Uterus (tissue), 4 donors: ENCODE data around the gene ANAPC16. TPM values are rescaled to one million over a fixed set of nuclear protein-coding genes. Genes with fewer than 3 reads are reported as not detected.

Experiments used
- DNase-seq, 2 donors: peaks; one replicate each; pipeline ENCODE4 v3.0.0-alpha.2; 2019 to 2020
- H3K27ac ChIP-seq, 2 donors: fragments of 200-600 bp; sonication (generic); 1 replicate in 1 of 2; 2 replicates in 1 of 2; pipeline ENCODE4 v1.5.1; 2016 to 2018
- H3K27me3 ChIP-seq, 2 donors: fragments of 200-600 bp; sonication (generic); one replicate each; pipeline ENCODE4 v1.5.1; 2018 to 2019; ENCODE audit warnings: control low read depth in 1 of 2
- H3K36me3 ChIP-seq, 2 donors: fragments of 200-600 bp; sonication (generic); one replicate each; pipeline ENCODE4 v1.5.1; 2019; ENCODE audit warnings: control low read depth in 1 of 2
- H3K4me1 ChIP-seq, 2 donors: fragments of 200-600 bp; sonication (generic); one replicate each; pipeline ENCODE4 v1.5.1; 2018 to 2019; ENCODE audit warnings: control low read depth in 1 of 2
- H3K4me3 ChIP-seq, 2 donors: fragments of 200-600 bp; sonication (generic); 1 replicate in 1 of 2; 2 replicates in 1 of 2; pipeline ENCODE4 v1.5.1; 2018 to 2019; ENCODE audit warnings: mild to moderate bottlenecking in 1 of 2
- H3K9me3 ChIP-seq, 2 donors: fragments of 200-600 bp; sonication (generic); one replicate each; pipeline ENCODE4 v1.5.1; 2019; ENCODE audit warnings: control low read depth in 1 of 2
- POLR2A ChIP-seq, 2 donors: fragments of 450-650 bp; IDR thresholded peaks; one replicate each; pipeline ENCODE4 v1.6.1; 2016; ENCODE audit warnings: antibody characterized with exemption in 2 of 2, mild to moderate bottlenecking in 1 of 2, moderate library complexity in 1 of 2
- intact Hi-C: fragments of 100-400 bp; cut with DNase I; formaldehyde crosslinking; loops from one replicate; pipeline ENCODE4 v1.15.1; 2023; ENCODE audit warnings: low total_unique reads
- total RNA-seq, 4 donors: library from RNA; depleted of rRNA in 3 of 4; stranded (reverse); fragments of >200 nt in 3 of 4; gene quantifications; one replicate each; pipeline versions ENCODE4 v1.1.0 to v1.2.4, GENCODE V29; 2014 to 2023
- TF ChIP-seq, protein P1 (sequence below), 4 experiments: fragments of 200-600 bp in 2 of 4; fragments of 450-650 bp in 2 of 4; sonication (generic) in 2 of 4; IDR thresholded peaks; one replicate each; pipeline ENCODE4 v1.5.1; 2016 to 2019; ENCODE audit warnings: antibody characterized with exemption in 4 of 4, mild to moderate bottlenecking in 2 of 4, moderate library complexity in 1 of 4
- donor health status: DM: yes; HTN: yes; CAD: no.

The ANAPC16 gene
- total RNA-seq, 4 donors from 2014 or later = 83.8 to 144 (median 101) TPM

DNA sequence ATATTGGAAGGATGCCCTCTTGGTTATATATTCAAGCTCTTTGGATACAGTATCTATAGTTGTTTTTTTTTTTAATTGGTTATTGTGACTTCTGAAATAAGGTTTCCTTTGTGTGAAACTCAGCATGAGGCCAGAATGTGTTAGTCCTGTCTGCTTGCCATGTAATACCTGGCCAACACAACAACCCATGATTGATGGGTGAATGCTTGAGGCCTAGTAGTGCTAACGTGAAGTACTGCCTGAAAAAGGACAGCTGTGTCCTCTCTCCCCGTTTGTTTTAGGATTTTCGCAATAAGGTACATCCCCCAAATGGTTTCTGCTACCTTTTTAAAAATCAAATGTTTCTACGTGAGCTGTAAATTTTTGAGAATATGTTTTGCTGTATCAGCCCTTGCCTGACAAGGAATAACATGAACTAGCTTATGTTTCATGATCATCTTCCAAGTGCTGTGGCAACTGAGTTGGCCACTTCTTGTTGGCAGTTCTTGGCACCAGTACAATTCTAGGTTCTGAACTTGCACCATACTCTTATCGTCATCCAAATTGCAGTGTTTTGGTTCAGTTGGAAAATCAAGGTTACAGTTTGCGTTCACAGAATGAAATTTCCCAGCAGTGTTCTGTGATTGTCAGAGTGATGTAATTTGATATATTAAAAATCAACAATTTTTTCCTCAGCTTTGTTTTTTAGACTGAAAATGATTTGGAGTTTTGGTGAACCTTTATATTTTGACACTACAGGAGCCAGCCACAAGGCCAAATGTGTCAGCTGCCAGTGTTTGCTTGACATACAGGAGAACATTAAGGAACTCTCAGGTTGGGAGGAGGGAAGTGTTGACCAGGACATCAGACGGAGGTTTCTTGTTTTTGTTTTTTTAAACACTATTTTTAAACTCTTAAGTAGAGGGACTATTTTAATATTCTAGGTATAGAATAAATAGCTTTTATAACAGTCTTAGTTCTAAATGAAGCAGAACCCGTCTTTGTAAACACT, 13.7 kb downstream of the ANAPC16 start:
- DNase-seq = no peak

DNA sequence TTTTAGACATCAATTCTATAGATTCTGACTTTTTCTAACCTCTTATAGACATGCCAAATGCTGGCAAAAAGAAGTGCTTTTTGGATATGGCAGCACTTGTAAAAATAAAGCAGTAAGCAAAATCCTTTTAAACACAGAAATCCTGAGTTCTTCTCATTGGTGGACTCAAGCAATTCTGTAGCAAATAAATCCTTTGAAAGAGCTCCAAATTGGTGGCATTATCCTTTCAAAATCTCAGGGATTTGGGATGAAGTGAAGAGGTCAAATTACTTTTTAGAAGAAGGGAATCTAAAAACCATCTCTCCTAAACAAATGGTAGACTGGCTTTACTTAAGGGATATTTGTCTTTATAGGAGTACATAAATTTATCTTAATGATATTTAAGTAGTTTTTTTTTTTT, 17.8 kb downstream of the ANAPC16 start:
- H3K4me3 ChIP-seq = no peak overlapping the region
- peaks cover 0 to 6% of the 10 kb centered on the region in 2 donors for H3K4me1 ChIP-seq
- no peak for DNase-seq
- H3K27ac ChIP-seq = no peak overlapping the region
- intact Hi-C loops = no loop called here
- H3K36me3 ChIP-seq = no peaks in the 10 kb centered on the region
- no peaks in the 10 kb centered on the region for H3K27me3 ChIP-seq
- H3K9me3 ChIP-seq = no peaks in the 10 kb centered on the region
- TF ChIP-seq POLR2A (IDR thresholded peaks at IDR 0.05) = no peak
- TF ChIP-seq, protein P1, sequence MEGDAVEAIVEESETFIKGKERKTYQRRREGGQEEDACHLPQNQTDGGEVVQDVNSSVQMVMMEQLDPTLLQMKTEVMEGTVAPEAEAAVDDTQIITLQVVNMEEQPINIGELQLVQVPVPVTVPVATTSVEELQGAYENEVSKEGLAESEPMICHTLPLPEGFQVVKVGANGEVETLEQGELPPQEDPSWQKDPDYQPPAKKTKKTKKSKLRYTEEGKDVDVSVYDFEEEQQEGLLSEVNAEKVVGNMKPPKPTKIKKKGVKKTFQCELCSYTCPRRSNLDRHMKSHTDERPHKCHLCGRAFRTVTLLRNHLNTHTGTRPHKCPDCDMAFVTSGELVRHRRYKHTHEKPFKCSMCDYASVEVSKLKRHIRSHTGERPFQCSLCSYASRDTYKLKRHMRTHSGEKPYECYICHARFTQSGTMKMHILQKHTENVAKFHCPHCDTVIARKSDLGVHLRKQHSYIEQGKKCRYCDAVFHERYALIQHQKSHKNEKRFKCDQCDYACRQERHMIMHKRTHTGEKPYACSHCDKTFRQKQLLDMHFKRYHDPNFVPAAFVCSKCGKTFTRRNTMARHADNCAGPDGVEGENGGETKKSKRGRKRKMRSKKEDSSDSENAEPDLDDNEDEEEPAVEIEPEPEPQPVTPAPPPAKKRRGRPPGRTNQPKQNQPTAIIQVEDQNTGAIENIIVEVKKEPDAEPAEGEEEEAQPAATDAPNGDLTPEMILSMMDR (IDR thresholded peaks at IDR 0.05) = no peak

More for the DNA sequence above, 13.7 kb downstream of the ANAPC16 start:
- no peaks in the 10 kb centered on the region for H3K9me3 ChIP-seq
- H3K36me3 ChIP-seq = no peaks in the 10 kb centered on the region
- H3K4me1 ChIP-seq = peaks cover 0 to 6% of the 10 kb centered on the region in 2 donors
- H3K4me3 ChIP-seq = no peak overlapping the region
- no peaks in the 10 kb centered on the region for H3K27me3 ChIP-seq
- TF ChIP-seq POLR2A (IDR thresholded peaks at IDR 0.05) = no peak
- intact Hi-C loops = no loop called here
- peak overlapping the region; percentile 35 to 55 for H3K27ac ChIP-seq

- Histone ChIP-seq H3K36me3 (no peaks in the 10 kb centered on the region), H3K4me1 (peaks cover 0 to 1% of the 10 kb centered on the region in 2 donors), H3K9me3 (no peaks in the 10 kb centered on the region), H3K27ac (no peak overlapping the region), H3K4me3 (no peak overlapping the region), H3K27me3 (no peaks in the 10 kb centered on the region)
- no peak for TF ChIP-seq POLR2A (IDR thresholded peaks at IDR 0.05)
- intact Hi-C loops = no loop called here
- DNase-seq = no peak
Observed at GRCh38 chr10:72234560-72235095, 18.8 kb downstream of the ANAPC16 start.

- H3K9me3 ChIP-seq = no peaks in the 10 kb centered on the region
- no peak for DNase-seq
- TF ChIP-seq, protein P1 (IDR thresholded peaks at IDR 0.05) = no peak
- TF ChIP-seq POLR2A (IDR thresholded peaks at IDR 0.05) = no peak
- H3K4me1 ChIP-seq = no peaks in the 10 kb centered on the region
- intact Hi-C loops = no loop called here
- no peak overlapping the region for H3K27ac ChIP-seq
- H3K27me3 ChIP-seq = no peaks in the 10 kb centered on the region
- no peaks in the 10 kb centered on the region for H3K36me3 ChIP-seq
- no peak overlapping the region for H3K4me3 ChIP-seq
Observed at GRCh38 chr10:72235544-72236279, 19.9 kb downstream of the ANAPC16 start.

- TF ChIP-seq, protein P1 (IDR thresholded peaks at IDR 0.05) = no peak
- no peak for TF ChIP-seq POLR2A (IDR thresholded peaks at IDR 0.05)
- Histone ChIP-seq H3K9me3 (no peaks in the 10 kb centered on the region), H3K4me1 (no peaks in the 10 kb centered on the region), H3K4me3 (no peak overlapping the region), H3K27ac (no peak overlapping the region), H3K27me3 (no peaks in the 10 kb centered on the region), H3K36me3 (no peaks in the 10 kb centered on the region)
- no peak for DNase-seq
- intact Hi-C loops = no loop called here
Observed at GRCh38 chr10:72238392-72239175, 22.8 kb downstream of the ANAPC16 start.
